Loucy (cell line): Measurements from ENCODE around the gene PHF12.

Experiments used
- EZH2phosphoT487 ChIP-seq: fragments of 200-600 bp; IDR thresholded peaks from 2 replicates; pipeline ENCODE4 v1.6.1; 2018; ENCODE audit warnings: antibody characterized with exemption, mild to moderate bottlenecking, moderate library complexity, borderline replicate concordance
- TF ChIP-seq, protein P1 (sequence below): fragments of 200-600 bp; sonication (generic); conservative IDR thresholded peaks from 2 replicates; pipeline ENCODE4 v1.5.1; 2014; ENCODE audit warnings: mild to moderate bottlenecking, antibody characterized with exemption, low read length

GRCh38 chr17:28918295-28918694 lies 33.0 kb downstream of the PHF12 start:
- TF ChIP-seq, protein P1, sequence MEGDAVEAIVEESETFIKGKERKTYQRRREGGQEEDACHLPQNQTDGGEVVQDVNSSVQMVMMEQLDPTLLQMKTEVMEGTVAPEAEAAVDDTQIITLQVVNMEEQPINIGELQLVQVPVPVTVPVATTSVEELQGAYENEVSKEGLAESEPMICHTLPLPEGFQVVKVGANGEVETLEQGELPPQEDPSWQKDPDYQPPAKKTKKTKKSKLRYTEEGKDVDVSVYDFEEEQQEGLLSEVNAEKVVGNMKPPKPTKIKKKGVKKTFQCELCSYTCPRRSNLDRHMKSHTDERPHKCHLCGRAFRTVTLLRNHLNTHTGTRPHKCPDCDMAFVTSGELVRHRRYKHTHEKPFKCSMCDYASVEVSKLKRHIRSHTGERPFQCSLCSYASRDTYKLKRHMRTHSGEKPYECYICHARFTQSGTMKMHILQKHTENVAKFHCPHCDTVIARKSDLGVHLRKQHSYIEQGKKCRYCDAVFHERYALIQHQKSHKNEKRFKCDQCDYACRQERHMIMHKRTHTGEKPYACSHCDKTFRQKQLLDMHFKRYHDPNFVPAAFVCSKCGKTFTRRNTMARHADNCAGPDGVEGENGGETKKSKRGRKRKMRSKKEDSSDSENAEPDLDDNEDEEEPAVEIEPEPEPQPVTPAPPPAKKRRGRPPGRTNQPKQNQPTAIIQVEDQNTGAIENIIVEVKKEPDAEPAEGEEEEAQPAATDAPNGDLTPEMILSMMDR, result no peak
- no peak for TF ChIP-seq EZH2phosphoT487
